ENCODE measurements around the gene PTPN7. TPM values are rescaled to one million over a fixed set of nuclear protein-coding genes. Genes with fewer than 3 reads are reported as not detected.
A peak's percentile ranks its signal among the peaks of the same experiment; 100 is the strongest.

PTPN7 gene
- total RNA-seq, 1 donor from 2014 or later, result 7.9 TPM

GRCh38 chr1:202163281-202164270 lies 3.2 kb upstream of the PTPN7 start:
- no peaks in the 10 kb centered on the region for H3K36me3 ChIP-seq
- peak overlapping the region; percentile 36 for H3K27ac ChIP-seq
- H3K9me3 ChIP-seq, result no peaks in the 10 kb centered on the region
- TF ChIP-seq POLR2A (IDR thresholded peaks at IDR 0.05) (no peak), CTCF (IDR thresholded peaks at IDR 0.05) (no peak), POLR2AphosphoS5 (IDR thresholded peaks at IDR 0.05; ENCODE audit: insufficient read depth in 1 of 2, low read depth in 1 of 2) (no peak)
- H3K4me1 ChIP-seq, result peaks cover 26% of the 10 kb centered on the region
- H3K27me3 ChIP-seq, result no peaks in the 10 kb centered on the region
- intact Hi-C loops (cut with DNase I), result no loop called here
- no peak for DNase-seq (ENCODE audit: extremely low spot score in 2 of 2)
- no peak overlapping the region for H3K4me3 ChIP-seq

- no peak overlapping the region for H3K4me3 ChIP-seq
- no peaks in the 10 kb centered on the region for H3K27me3 ChIP-seq
- DNase-seq (ENCODE audit: extremely low spot score in 2 of 2), result no peak
- no peaks in the 10 kb centered on the region for H3K9me3 ChIP-seq
- intact Hi-C loops (cut with DNase I), result no loop called here
- TF ChIP-seq CTCF (IDR thresholded peaks at IDR 0.05) (no peak), POLR2A (IDR thresholded peaks at IDR 0.05) (no peak), POLR2AphosphoS5 (IDR thresholded peaks at IDR 0.05; ENCODE audit: insufficient read depth in 1 of 2, low read depth in 1 of 2) (no peak)
- H3K27ac ChIP-seq, result peak overlapping the region; percentile 36
- H3K36me3 ChIP-seq, result no peaks in the 10 kb centered on the region
- peaks cover 17% of the 10 kb centered on the region for H3K4me1 ChIP-seq
Observed at GRCh38 chr1:202162418-202163280, 2.2 kb upstream of the PTPN7 start.

- Histone ChIP-seq H3K4me1 (peaks cover 15% of the 10 kb centered on the region), H3K27me3 (no peaks in the 10 kb centered on the region), H3K4me3 (no peak overlapping the region), H3K27ac (peak overlapping the region; percentile 36), H3K36me3 (no peaks in the 10 kb centered on the region), H3K9me3 (no peaks in the 10 kb centered on the region)
- intact Hi-C loops (cut with DNase I), result no loop called here
- TF ChIP-seq CTCF (IDR thresholded peaks at IDR 0.05), result no peak
- no peak for TF ChIP-seq POLR2A (IDR thresholded peaks at IDR 0.05)
- TF ChIP-seq POLR2AphosphoS5 (IDR thresholded peaks at IDR 0.05; ENCODE audit: insufficient read depth in 1 of 2, low read depth in 1 of 2), result no peak
- no peak for DNase-seq (ENCODE audit: extremely low spot score in 2 of 2)
Observed at GRCh38 chr1:202162047-202162417, 1.6 kb upstream of the PTPN7 start.

- Histone ChIP-seq H3K4me1 (peaks cover 15% of the 10 kb centered on the region), H3K27ac (peak overlapping the region; percentile 33), H3K36me3 (no peaks in the 10 kb centered on the region), H3K4me3 (no peak overlapping the region), H3K27me3 (no peaks in the 10 kb centered on the region), H3K9me3 (no peaks in the 10 kb centered on the region)
- no peak for DNase-seq (ENCODE audit: extremely low spot score in 2 of 2)
- TF ChIP-seq CTCF (IDR thresholded peaks at IDR 0.05) (no peak), POLR2A (IDR thresholded peaks at IDR 0.05) (no peak), POLR2AphosphoS5 (IDR thresholded peaks at IDR 0.05; ENCODE audit: insufficient read depth in 1 of 2, low read depth in 1 of 2) (no peak)
- intact Hi-C loops (cut with DNase I), result no loop called here
Observed at GRCh38 chr1:202161151-202162046, 997 bp upstream of the PTPN7 start.
